ENCODE results near the gene UTF1. TPM values are rescaled to one million over a fixed set of nuclear protein-coding genes. Genes with fewer than 3 reads are reported as not detected.

UTF1 gene
- total and polyA plus RNA-seq, 2 experiments from 2014 or later, result 12.2 to 51.4 TPM

- Mint-ChIP-seq H3K27ac (no peak overlapping the region), H3K9me3 (no peaks in the 10 kb centered on the region), H3K4me1 (no peaks in the 10 kb centered on the region; the same call in 1 of the 3 replicates), H3K36me3 (ENCODE audit: low read depth) (peaks cover 3% of the 10 kb centered on the region; the same call in 1 of the 3 replicates), H3K4me3 (no peak overlapping the region), H3K27me3 (ENCODE audit: insufficient read depth, low read depth, poor library complexity) (peaks cover 10% of the 10 kb centered on the region)
- ATAC-seq (peak; percentile 58), DNase-seq (ENCODE audit: low spot score) (peak; percentile 57)
- TF ChIP-seq ZNF331 (CRISPR knock-in tag; IDR thresholded peaks at IDR 0.05; ENCODE audit: low read depth), result no peak
- TF ChIP-seq, protein P1, sequence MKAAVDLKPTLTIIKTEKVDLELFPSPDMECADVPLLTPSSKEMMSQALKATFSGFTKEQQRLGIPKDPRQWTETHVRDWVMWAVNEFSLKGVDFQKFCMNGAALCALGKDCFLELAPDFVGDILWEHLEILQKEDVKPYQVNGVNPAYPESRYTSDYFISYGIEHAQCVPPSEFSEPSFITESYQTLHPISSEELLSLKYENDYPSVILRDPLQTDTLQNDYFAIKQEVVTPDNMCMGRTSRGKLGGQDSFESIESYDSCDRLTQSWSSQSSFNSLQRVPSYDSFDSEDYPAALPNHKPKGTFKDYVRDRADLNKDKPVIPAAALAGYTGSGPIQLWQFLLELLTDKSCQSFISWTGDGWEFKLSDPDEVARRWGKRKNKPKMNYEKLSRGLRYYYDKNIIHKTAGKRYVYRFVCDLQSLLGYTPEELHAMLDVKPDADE (IDR thresholded peaks at IDR 0.05), result no peak
- TF ChIP-seq ZNF462 (CRISPR knock-in tag; IDR thresholded peaks at IDR 0.05), result no peak
- no peak for TF ChIP-seq CREB1 (CRISPR knock-in tag; IDR thresholded peaks at IDR 0.05; ENCODE audit: low read depth)
- TF ChIP-seq, protein P2, sequence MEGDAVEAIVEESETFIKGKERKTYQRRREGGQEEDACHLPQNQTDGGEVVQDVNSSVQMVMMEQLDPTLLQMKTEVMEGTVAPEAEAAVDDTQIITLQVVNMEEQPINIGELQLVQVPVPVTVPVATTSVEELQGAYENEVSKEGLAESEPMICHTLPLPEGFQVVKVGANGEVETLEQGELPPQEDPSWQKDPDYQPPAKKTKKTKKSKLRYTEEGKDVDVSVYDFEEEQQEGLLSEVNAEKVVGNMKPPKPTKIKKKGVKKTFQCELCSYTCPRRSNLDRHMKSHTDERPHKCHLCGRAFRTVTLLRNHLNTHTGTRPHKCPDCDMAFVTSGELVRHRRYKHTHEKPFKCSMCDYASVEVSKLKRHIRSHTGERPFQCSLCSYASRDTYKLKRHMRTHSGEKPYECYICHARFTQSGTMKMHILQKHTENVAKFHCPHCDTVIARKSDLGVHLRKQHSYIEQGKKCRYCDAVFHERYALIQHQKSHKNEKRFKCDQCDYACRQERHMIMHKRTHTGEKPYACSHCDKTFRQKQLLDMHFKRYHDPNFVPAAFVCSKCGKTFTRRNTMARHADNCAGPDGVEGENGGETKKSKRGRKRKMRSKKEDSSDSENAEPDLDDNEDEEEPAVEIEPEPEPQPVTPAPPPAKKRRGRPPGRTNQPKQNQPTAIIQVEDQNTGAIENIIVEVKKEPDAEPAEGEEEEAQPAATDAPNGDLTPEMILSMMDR (conservative IDR thresholded peaks at IDR 0.05; ENCODE audit: low read depth in 2 of 2), result peak; percentile 16 to 67; a peak in 2 of 4 replicates
- no peak for TF ChIP-seq EZH2 (IDR thresholded peaks at IDR 0.05; ENCODE audit: low read depth, unreplicated experiment)
- H3K9me2 ChIP-seq (ENCODE audit: insufficient read depth), result no peaks in the 10 kb centered on the region
- H3F3A ChIP-seq (replicated peaks; ENCODE audit: low read depth), result no peaks in the 10 kb centered on the region
- H3K4me3 ChIP-seq, result no peak overlapping the region
- H3K27me3 ChIP-seq (ENCODE audit: insufficient read depth), result peaks cover 3% of the 10 kb centered on the region; the same call in 1 of the 2 replicates
- no peaks in the 10 kb centered on the region for H3K79me2 ChIP-seq (replicated peaks; ENCODE audit: insufficient read depth)
- no peak overlapping the region for H3K4me2 ChIP-seq
- no peaks in the 10 kb centered on the region for H4K20me1 ChIP-seq (replicated peaks; ENCODE audit: insufficient read depth)
- H3K4me1 ChIP-seq (ENCODE audit: insufficient read depth), result no peaks in the 10 kb centered on the region
- H2AFZ ChIP-seq, result no peak overlapping the region
- no peak overlapping the region for H3K27ac ChIP-seq (ENCODE audit: low read depth)
- no peaks in the 10 kb centered on the region for H3K36me3 ChIP-seq (ENCODE audit: insufficient read depth)
Observed at GRCh38 chr10:133267829-133268228, 37.8 kb downstream of the UTF1 start.

Data from GM23338 (cell line).